SK-N-SH (cell line): ENCODE data around the gene KCNK5. TPM values are rescaled to one million over a fixed set of nuclear protein-coding genes. Genes with fewer than 3 reads are reported as not detected.

Experiments used
- CTCF ChIA-PET: fragments of 300-600, 350-600 bp; formaldehyde crosslinking; extraction: SDS; loops from one replicate; lab custom pipeline; 2021; lab: Yijun Ruan, JAX
- POLR2A ChIA-PET: fragments of 350-600 bp; sonication (Branson Sonifier 250); formaldehyde crosslinking; extraction: SDS; loops from one replicate; lab custom pipeline; 2020; ENCODE audit warnings: antibody characterized with exemption, inconsistent platforms; lab: Yijun Ruan, JAX
- DNase-seq: peaks from one replicate; pipeline ENCODE4 v3.0.0; 2012
- H2AFZ ChIP-seq: fragments of 200-600 bp; sonication (generic); 2 replicates; pipeline ENCODE4 v1.8.1; 2016; ENCODE audit warnings: antibody characterized with exemption, mild to moderate bottlenecking, low read depth
- H3F3A ChIP-seq: fragments of 200-600 bp; sonication (generic); replicated peaks from 2 replicates; pipeline ENCODE3; 2016; ENCODE audit warnings: antibody characterized with exemption, mild to moderate bottlenecking; ENCODE audit not compliant: insufficient read depth
- H3K27ac ChIP-seq, 2 experiments: fragments of 200-500 bp in 1 of 2; fragments of 200-600 bp in 1 of 2; sonication (Bioruptor generic) in 1 of 2; sonication (generic), shearing (Covaris generic) in 1 of 2; 2 replicates each; pipeline versions ENCODE4 v1.5.1 to v1.6.1; 2014 to 2016; ENCODE audit warnings: low read depth in 2 of 2, inconsistent platforms in 1 of 2, low read length in 1 of 2, mild to moderate bottlenecking in 1 of 2, mixed read lengths in 1 of 2
- H3K27me3 ChIP-seq: fragments of 200-600 bp; sonication (generic), shearing (Covaris generic); 2 replicates; pipeline ENCODE4 v1.6.1; 2016; ENCODE audit warnings: mixed run types; ENCODE audit not compliant: insufficient read depth
- H3K36me3 ChIP-seq, 2 experiments: fragments of 200-500 bp in 1 of 2; fragments of 200-600 bp in 1 of 2; sonication (Bioruptor generic) in 1 of 2; sonication (generic) in 1 of 2; replicated peaks in 1 of 2; 2 replicates each; pipeline versions ENCODE3 to v1.5.1; 2014 to 2016; ENCODE audit warnings: low read length in 1 of 2, mild to moderate bottlenecking in 1 of 2; ENCODE audit not compliant: insufficient read depth in 2 of 2, control insufficient read depth in 1 of 2
- H3K4me1 ChIP-seq, 2 experiments: fragments of 200-500 bp in 1 of 2; fragments of 200-600 bp in 1 of 2; sonication (Bioruptor generic) in 1 of 2; sonication (generic), shearing (Covaris generic) in 1 of 2; 2 replicates each; pipeline versions ENCODE4 v1.5.1 to v1.6.1; 2014 to 2016; ENCODE audit warnings: low read depth in 1 of 2, low read length in 1 of 2, mixed run types in 1 of 2; ENCODE audit not compliant: insufficient read depth in 2 of 2, control insufficient read depth in 1 of 2
- H3K4me2 ChIP-seq: fragments of 200-600 bp; sonication (generic), shearing (Covaris generic); 2 replicates; pipeline ENCODE4 v1.6.1; 2017; ENCODE audit warnings: mixed run types
- H3K4me3 ChIP-seq, 2 experiments: fragments of 200-500 bp in 1 of 2; fragments of 200-600 bp in 1 of 2; sonication (Bioruptor generic) in 1 of 2; sonication (generic), shearing (Covaris generic) in 1 of 2; 2 replicates each; pipeline versions ENCODE4 v1.5.1 to v1.8.1; 2014 to 2016; ENCODE audit warnings: low read depth in 2 of 2, inconsistent platforms in 1 of 2, low read length in 1 of 2, mild to moderate bottlenecking in 1 of 2, mixed read lengths in 1 of 2, moderate library complexity in 1 of 2
- H3K79me2 ChIP-seq: fragments of 200-600 bp; sonication (generic); 2 replicates; pipeline ENCODE4 v1.8.1; 2017; ENCODE audit warnings: mild to moderate bottlenecking; ENCODE audit not compliant: insufficient read depth
- H3K9ac ChIP-seq: fragments of 200-600 bp; sonication (generic); 2 replicates; pipeline ENCODE4 v1.6.1; 2017; ENCODE audit warnings: mixed run types
- H3K9me2 ChIP-seq: fragments of 200-600 bp; sonication (generic); 2 replicates; pipeline ENCODE4 v1.6.1; 2017; ENCODE audit warnings: mixed run types
- H3K9me3 ChIP-seq: fragments of 200-600 bp; sonication (generic); 2 replicates; pipeline ENCODE4 v1.6.1; 2017; ENCODE audit warnings: mixed run types, mild to moderate bottlenecking, moderate library complexity
- H4K20me1 ChIP-seq: fragments of 200-600 bp; sonication (generic); 2 replicates; pipeline ENCODE4 v1.6.1; 2017; ENCODE audit warnings: mild to moderate bottlenecking, mixed run types; ENCODE audit not compliant: insufficient read depth
- EZH2phosphoT487 ChIP-seq: fragments of 200-600 bp; sonication (generic); IDR thresholded peaks from 2 replicates; pipeline ENCODE4 v1.6.1; 2017; ENCODE audit warnings: low read depth, mixed run types, mild to moderate bottlenecking, antibody characterized with exemption, moderate library complexity, borderline replicate concordance
- FOXJ3 ChIP-seq: sonication (generic); formaldehyde crosslinking; IDR thresholded peaks from 2 replicates; pipeline ENCODE4 v1.5.1; 2020; ENCODE audit warnings: mild to moderate bottlenecking, missing genetic modification reagents
- FOXM1 ChIP-seq: IDR thresholded peaks from 2 replicates; pipeline ENCODE4 v1.4.0; 2012; ENCODE audit warnings: low read depth, mild to moderate bottlenecking
- GABPA ChIP-seq: IDR thresholded peaks from 2 replicates; pipeline ENCODE4 v1.4.0; 2012; ENCODE audit warnings: low read depth, mild to moderate bottlenecking
- IRF3 ChIP-seq: fragments of 150-350 bp; IDR thresholded peaks from 2 replicates; pipeline ENCODE4 v1.6.1; 2016; ENCODE audit warnings: mild to moderate bottlenecking, low read depth, low read length
- JUND ChIP-seq: IDR thresholded peaks from 2 replicates; pipeline ENCODE4 v1.4.0; 2012
- NRF1 ChIP-seq: IDR thresholded peaks from 2 replicates; pipeline ENCODE4 v1.6.1; 2012; ENCODE audit warnings: low read depth, mild to moderate bottlenecking, low read length
- SIN3A ChIP-seq: IDR thresholded peaks from 2 replicates; pipeline ENCODE4 v1.6.1; 2012; ENCODE audit warnings: low read depth, mild to moderate bottlenecking, low read length, moderate library complexity, borderline replicate concordance
- USF1 ChIP-seq: IDR thresholded peaks from 2 replicates; pipeline ENCODE4 v1.4.0; 2012; ENCODE audit warnings: low read depth, borderline replicate concordance
- USF2 ChIP-seq: fragments of 150-350 bp; IDR thresholded peaks from 2 replicates; pipeline ENCODE4 v1.6.1; 2017; ENCODE audit warnings: antibody characterized with exemption, low read length, low read depth, borderline replicate concordance
- YY1 ChIP-seq: IDR thresholded peaks from 2 replicates; pipeline ENCODE4 v1.4.0; 2012; ENCODE audit warnings: low read depth, mild to moderate bottlenecking
- ZBTB33 ChIP-seq: IDR thresholded peaks from 2 replicates; pipeline ENCODE4 v1.4.0; 2012; ENCODE audit warnings: low read depth, borderline replicate concordance
- WGBS: methylation state at CpG from one replicate; pipeline ENCODE4 v1.1.6; 2017; ENCODE audit warnings: low lambda C conversion rate; 5-methylcytosine and 5-hydroxymethylcytosine counted together
- polyA plus RNA-seq, 3 experiments: library from polyadenylated mRNA; depleted of rRNA; stranded (reverse); fragments of >200 nt; gene quantifications; 2 replicates each; pipeline ENCODE4 v1.2.3, GENCODE V29; 2012

The KCNK5 gene
- polyA plus RNA-seq, 1 of the 3 experiments (the other 2 are of a cell fraction), result not detected

GRCh38 chr6:39256294-39256940, 27.1 kb upstream of the KCNK5 start:
- H3K4me1 ChIP-seq, result 0 out of 4 replicates have a peak, but pooled peaks cover 0 to 2% of the 10 kb centered on the region in 2 experiments
- no peaks in the 10 kb centered on the region for H4K20me1 ChIP-seq
- POLR2A ChIA-PET, result no interaction called here
- no peak overlapping the region for H2AFZ ChIP-seq
- no peaks in the 10 kb centered on the region for H3K9me2 ChIP-seq
- H3K27ac ChIP-seq, result no peak overlapping the region
- H3K9me3 ChIP-seq, result no peaks in the 10 kb centered on the region
- 63% methylated on average over 2 of the region's 2 CpGs for WGBS
- H3K4me3 ChIP-seq, result no peak overlapping the region
- no peaks in the 10 kb centered on the region for H3K27me3 ChIP-seq
- H3K9ac ChIP-seq, result no peak overlapping the region
- H3K4me2 ChIP-seq, result no peak overlapping the region
- no peak for DNase-seq
- TF ChIP-seq GABPA, result no peak
- TF ChIP-seq USF1, result no peak
- no peak for TF ChIP-seq FOXJ3 (CRISPR knock-in tag)
- TF ChIP-seq YY1, result no peak
- TF ChIP-seq USF2, result no peak
- no peak for TF ChIP-seq SIN3A
- TF ChIP-seq, all 33 proteins: peak for 0
- CTCF ChIA-PET, result interaction anchor here (0.6 to 1.7 kb wide), 4 partner anchors 10 to 353 kb away, joined by 3 to 5 read pairs (median 4); no protein-coding TSS in a partner anchor
- Histone ChIP-seq H3F3A (no peaks in the 10 kb centered on the region), H3K36me3 (no peaks in the 10 kb centered on the region), H3K79me2 (no peaks in the 10 kb centered on the region)

GRCh38 chr6:39254999-39255535, 25.8 kb upstream of the KCNK5 start:
- no peak overlapping the region for H3K9ac ChIP-seq
- DNase-seq, result no peak
- no peaks in the 10 kb centered on the region for H3K9me2 ChIP-seq
- H3K9me3 ChIP-seq, result no peaks in the 10 kb centered on the region
- no peaks in the 10 kb centered on the region for H3K79me2 ChIP-seq
- no peaks in the 10 kb centered on the region for H3F3A ChIP-seq
- 29% methylated on average over 4 of the region's 4 CpGs for WGBS
- ChIA-PET POLR2A (no interaction called here), CTCF (interaction anchor here (0.7 to 1.2 kb wide), 2 partner anchors 48 to 808 kb away, joined by 3 read pairs; no protein-coding TSS in a partner anchor)
- no peak overlapping the region for H3K4me2 ChIP-seq
- peaks cover 0 to 3% of the 10 kb centered on the region in 2 experiments; a peak in 1 of 4 replicates for H3K4me1 ChIP-seq
- H3K36me3 ChIP-seq, result no peaks in the 10 kb centered on the region
- H2AFZ ChIP-seq, result no peak overlapping the region
- H4K20me1 ChIP-seq, result no peaks in the 10 kb centered on the region
- H3K27me3 ChIP-seq, result no peaks in the 10 kb centered on the region
- H3K27ac ChIP-seq, result no peak overlapping the region
- TF ChIP-seq ZBTB33 (no peak), FOXM1 (no peak), YY1 (no peak), EZH2phosphoT487 (no peak), JUND (no peak), IRF3 (no peak), GABPA (no peak), NRF1 (no peak)
- no peak overlapping the region for H3K4me3 ChIP-seq
